A673 (cell line): Measurements from ENCODE around the gene ATF5.

Source experiments
- EZH2 ChIP-seq: fragments of 200-600 bp; sonication (generic); IDR thresholded peaks from 2 replicates; pipeline ENCODE4 v1.6.1; 2017; ENCODE audit warnings: borderline replicate concordance, low read depth, mild to moderate bottlenecking, mixed read lengths, antibody characterized with exemption, low read length; ENCODE audit not compliant: poor library complexity, severe bottlenecking
- TF ChIP-seq, protein P1 (sequence below): fragments of 300-800, 200-600 bp; sonication (generic); conservative IDR thresholded peaks from 2 replicates; pipeline ENCODE4 v1.5.1; 2017; ENCODE audit warnings: low read depth, mild to moderate bottlenecking, antibody characterized with exemption, low read length, moderate library complexity, mixed read lengths

GRCh38 chr19:49940482-49940791 is 11.4 kb downstream of the ATF5 start:
- TF ChIP-seq, protein P1, sequence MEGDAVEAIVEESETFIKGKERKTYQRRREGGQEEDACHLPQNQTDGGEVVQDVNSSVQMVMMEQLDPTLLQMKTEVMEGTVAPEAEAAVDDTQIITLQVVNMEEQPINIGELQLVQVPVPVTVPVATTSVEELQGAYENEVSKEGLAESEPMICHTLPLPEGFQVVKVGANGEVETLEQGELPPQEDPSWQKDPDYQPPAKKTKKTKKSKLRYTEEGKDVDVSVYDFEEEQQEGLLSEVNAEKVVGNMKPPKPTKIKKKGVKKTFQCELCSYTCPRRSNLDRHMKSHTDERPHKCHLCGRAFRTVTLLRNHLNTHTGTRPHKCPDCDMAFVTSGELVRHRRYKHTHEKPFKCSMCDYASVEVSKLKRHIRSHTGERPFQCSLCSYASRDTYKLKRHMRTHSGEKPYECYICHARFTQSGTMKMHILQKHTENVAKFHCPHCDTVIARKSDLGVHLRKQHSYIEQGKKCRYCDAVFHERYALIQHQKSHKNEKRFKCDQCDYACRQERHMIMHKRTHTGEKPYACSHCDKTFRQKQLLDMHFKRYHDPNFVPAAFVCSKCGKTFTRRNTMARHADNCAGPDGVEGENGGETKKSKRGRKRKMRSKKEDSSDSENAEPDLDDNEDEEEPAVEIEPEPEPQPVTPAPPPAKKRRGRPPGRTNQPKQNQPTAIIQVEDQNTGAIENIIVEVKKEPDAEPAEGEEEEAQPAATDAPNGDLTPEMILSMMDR = no peak
- no peak for TF ChIP-seq EZH2
